Measurements from ENCODE around the gene NMNAT1. TPM values are rescaled to one million over a fixed set of nuclear protein-coding genes. Genes with fewer than 3 reads are reported as not detected.
"Not testable (repeated sequence)": the region's sequence is repeated elsewhere in the genome, so short reads cannot be mapped to it uniquely, and the experiment has no call there.

Gene NMNAT1
- 10 to 100 TPM; 18.7 to 26.7 (median 21.2) TPM for polyA plus RNA-seq (ENCODE audit: insufficient read length in 4 of 4)

- peak; percentile 68 to 87 (median 80) for DNase-seq (ENCODE audit: low read depth in 4 of 4, low spot score in 2 of 4)
Observed at GRCh38 chr1:9942939-9943788, at the start of gene NMNAT1, which contains the start of gene LZIC. Gene NMNAT1, plus strand, starts transcription at chr1:9943475. Its CDS starts 28,599 bp downstream, at chr1:9972074. Gene LZIC, minus strand, starts transcription at chr1:9943391. Its CDS starts 6,772 bp downstream, at chr1:9936619.

- no peak for DNase-seq (ENCODE audit: low read depth in 4 of 4, low spot score in 2 of 4)
Observed at GRCh38 chr1:9894115-9894514, 49.2 kb upstream of the NMNAT1 start.

DNA sequence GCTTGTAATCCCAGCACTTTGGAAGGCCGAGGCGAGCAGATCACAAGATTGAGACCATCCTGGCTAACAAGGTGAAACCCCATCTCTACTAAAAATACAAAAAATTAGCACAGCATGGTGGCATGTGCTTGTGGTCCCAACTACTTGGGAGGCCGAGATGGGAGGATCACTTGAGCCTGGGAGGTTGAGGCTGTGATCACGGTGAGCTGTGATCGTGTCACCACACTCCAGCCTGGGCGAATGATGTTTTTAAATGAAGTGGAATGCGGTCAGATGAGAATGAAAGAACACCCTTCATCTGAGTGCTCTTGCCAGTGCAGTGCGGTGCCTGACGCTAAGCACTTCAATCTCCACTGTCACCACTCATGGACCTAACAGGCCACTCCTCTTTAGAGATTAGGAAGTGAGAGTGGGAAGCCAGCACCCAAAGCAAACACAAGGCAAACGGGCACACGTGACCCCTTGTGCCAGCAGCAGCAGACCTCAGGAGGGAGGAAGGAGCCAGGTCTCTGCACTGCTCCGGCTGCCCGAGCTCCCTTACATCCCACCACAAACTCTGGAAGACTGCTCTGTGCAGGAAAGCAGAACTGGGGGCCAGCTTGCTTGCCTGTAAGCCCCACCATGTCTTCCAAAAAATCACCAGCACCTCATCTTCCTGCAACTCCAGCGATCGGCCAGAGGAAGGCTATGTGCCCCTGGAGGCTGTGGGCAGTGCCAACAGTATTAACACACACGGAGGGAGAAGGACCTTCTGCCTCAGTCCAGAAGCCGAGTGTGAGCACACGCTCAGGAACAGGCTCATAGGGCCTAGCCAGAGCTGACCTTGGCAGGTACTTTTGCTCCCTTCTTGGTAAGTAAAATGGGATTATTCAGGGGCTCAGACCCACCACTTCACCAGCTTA lies 42.9 kb upstream of the NMNAT1 start:
- DNase-seq (ENCODE audit: low read depth in 4 of 4, low spot score in 2 of 4) = no peak

- no peak for DNase-seq (ENCODE audit: low read depth in 4 of 4, low spot score in 2 of 4)
Observed at GRCh38 chr1:9901148-9902059, 41.9 kb upstream of the NMNAT1 start.

DNA sequence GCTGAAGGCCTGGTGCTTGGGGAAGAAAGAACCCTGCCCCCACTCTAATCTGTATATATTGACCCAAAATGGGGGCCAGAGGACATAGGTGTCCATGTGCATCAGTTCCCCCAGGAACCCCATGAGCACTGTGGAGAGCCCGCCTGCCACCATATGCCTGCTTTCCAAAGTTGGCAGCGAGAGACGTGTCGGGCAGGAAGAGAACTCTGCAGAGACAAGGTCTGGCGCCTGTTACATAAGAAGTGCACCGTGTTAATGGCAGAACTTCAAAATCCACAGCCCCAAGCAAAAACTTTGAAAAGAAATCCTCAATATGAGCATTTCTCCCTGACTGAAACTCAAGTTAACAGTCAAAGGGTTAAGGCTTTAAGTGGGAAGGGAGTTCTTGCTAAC lies 41.2 kb upstream of the NMNAT1 start:
- DNase-seq (ENCODE audit: low read depth in 4 of 4, low spot score in 2 of 4) = no peak

DNA sequence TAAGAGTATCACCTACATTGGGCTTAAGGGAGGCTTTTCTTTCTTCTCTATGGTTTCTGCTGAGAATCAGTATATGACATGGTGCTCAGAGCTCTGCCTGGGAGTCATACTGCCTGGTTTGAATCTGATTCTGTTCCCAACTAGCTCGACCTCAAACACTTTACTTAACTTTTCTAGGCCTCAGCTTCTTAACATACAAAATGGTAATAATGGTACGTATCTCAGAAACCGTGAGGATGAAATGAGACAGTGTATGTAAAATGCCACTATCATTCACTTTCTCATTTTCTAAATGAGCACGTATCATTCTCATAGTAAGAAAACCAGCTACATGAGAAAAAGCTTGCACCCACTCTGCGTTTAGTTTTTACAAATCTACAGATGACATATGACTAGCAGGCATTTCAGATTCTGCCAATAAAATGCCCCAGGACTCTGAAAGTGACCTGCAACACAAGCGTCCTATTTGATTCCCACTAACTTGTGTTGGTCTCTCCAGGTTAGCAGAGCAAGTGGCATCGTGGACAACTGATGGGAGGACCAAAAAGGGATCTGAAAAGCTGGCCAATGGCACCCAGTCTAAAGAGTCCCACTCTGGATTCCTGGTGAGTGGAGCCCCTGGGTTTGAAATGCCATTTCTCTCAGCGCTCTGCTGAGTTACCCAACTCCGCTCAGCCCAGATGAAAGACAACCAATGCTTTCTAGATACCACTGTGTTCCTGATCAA lies 39.3 kb upstream of the NMNAT1 start:
- no peak for DNase-seq (ENCODE audit: low read depth in 4 of 4, low spot score in 2 of 4)

DNA sequence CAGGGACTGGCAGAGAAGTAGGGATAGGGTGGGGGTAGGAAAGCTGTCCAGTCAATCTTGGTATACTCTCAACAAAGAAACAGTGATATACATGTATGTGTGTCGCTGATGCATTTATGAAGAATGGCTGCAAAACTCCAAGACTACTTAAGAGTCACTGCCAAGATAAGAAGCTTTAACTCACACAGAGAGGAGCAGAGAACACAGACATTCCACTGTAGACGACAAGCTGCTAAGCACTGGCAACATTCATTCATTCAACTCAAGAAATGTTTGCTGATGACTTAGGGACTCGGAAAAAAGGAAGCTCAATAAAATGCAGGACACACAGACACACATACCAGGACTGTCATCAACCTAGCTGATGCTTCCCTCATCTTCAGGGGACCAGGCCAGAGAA lies 38.7 kb upstream of the NMNAT1 start:
- DNase-seq (ENCODE audit: low read depth in 4 of 4, low spot score in 2 of 4) = no peak

GRCh38 chr1:9905010-9905409 lies 38.3 kb upstream of the NMNAT1 start:
- DNase-seq (ENCODE audit: low read depth in 4 of 4, low spot score in 2 of 4) = no peak

- DNase-seq (ENCODE audit: low read depth in 4 of 4, low spot score in 2 of 4) = no peak
Observed at GRCh38 chr1:9906466-9906865, 36.8 kb upstream of the NMNAT1 start.

DNA sequence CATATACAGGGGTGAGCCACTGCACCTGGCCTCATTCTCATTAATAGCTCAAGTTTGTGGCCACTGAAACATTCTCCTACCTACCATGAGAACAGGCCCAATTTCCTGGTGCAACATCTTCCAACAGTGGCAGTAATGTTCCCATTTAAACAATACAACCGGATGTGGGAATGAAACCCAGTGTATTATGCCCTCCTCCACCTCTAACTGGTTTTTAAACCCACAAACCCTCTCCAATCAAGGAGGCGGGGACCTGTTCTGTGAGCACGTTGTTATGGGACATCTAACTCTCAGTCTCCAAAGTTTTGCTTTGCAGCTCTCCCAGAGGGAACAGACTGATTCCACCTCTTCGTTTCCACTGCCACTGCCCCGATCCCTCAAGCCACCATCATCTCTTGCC lies 35.8 kb upstream of the NMNAT1 start:
- DNase-seq (ENCODE audit: low read depth in 4 of 4, low spot score in 2 of 4) = no peak

DNA sequence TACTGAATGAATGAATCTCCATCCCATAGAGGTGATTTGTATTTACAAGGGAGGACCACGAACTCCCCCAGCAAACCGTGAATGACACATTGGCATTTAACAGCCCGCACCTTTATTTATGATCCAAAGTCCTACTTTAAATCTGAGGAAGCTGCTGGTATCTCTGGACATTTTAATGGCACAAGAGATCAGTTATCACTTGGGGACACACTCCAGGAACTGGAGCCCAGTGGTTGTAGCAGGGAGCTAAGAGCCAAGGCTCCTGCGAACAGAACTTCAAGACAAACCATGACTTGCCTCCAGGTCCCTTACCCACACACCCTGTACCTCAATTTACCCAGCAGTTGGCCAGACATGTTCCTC lies 34.4 kb upstream of the NMNAT1 start:
- no peak for DNase-seq (ENCODE audit: low read depth in 4 of 4, low spot score in 2 of 4)

GRCh38 chr1:9909234-9910046 lies 33.8 kb upstream of the NMNAT1 start:
- no peak for DNase-seq (ENCODE audit: low read depth in 4 of 4, low spot score in 2 of 4)

GRCh38 chr1:9910076-9910422 lies 33.2 kb upstream of the NMNAT1 start, which contains the start of gene CTNNBIP1:
Gene CTNNBIP1, minus strand, starts transcription at chr1:9910269. Its CDS starts 38,205 bp downstream, at chr1:9872064.
- no peak for DNase-seq (ENCODE audit: low read depth in 4 of 4, low spot score in 2 of 4)

- peak; percentile 87 to 97 (median 96) for DNase-seq (ENCODE audit: low read depth in 4 of 4, low spot score in 2 of 4)
Observed at GRCh38 chr1:9910423-9911178, 32.7 kb upstream of the NMNAT1 start.

DNA sequence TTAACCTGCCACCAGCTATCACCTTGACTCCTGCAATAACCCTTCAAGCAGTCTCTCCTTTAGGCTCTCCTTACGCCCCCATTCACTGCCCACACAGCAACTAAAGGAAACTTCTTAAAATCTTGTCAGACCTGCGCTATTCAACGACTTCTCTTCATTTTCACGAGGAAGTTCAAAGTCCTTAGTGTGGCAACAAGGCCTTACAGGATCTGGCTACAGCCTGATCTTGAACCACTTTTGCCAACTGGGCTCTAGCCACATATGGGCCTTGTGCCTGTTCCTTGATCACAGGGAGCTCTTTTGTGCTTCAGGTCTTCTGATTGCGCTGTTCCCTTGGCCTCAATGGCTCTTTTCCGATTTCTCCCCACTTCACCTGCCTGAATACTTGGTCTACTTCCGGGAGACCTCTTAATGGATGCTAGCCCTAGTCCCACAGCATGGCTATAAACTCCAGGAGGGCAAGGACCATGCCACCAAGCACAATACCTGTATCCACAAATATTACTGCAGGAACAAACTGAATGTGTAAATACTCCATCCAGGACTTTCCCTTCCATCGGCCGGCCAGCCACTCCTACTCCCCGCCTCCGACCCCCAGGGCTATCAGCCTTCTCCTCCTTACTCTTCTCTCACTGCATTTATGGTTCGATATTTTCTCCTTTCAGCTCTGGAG lies 30.9 kb upstream of the NMNAT1 start:
- DNase-seq (ENCODE audit: low read depth in 4 of 4, low spot score in 2 of 4) = no peak

GRCh38 chr1:9914610-9914937 lies 28.7 kb upstream of the NMNAT1 start:
- no peak for DNase-seq (ENCODE audit: low read depth in 4 of 4, low spot score in 2 of 4)

DNA sequence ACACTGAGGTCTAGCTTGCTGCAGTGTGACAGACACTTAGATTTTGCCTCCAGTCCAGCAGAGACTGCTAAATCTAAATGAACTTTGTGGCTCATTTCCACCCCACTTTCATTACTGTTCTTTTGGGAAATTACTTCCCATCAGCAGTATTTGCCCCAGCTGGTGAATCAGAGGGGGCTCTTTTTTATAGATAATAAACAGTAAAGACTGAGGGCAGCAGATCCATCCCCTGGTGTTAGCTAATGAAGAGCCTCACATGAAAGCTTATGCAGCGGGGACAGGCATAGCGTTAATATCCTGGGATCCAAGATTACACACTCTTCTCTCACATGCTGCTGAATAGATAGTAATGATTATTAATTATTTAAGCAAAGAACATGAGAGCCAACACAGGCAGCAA lies 26.8 kb upstream of the NMNAT1 start:
- no peak for DNase-seq (ENCODE audit: low read depth in 4 of 4, low spot score in 2 of 4)

- DNase-seq (ENCODE audit: low read depth in 4 of 4, low spot score in 2 of 4) = not testable (repeated sequence)
Observed at GRCh38 chr1:9917495-9917894, 25.8 kb upstream of the NMNAT1 start.

Data from left renal cortex interstitium (tissue), 4 donors.